ENCODE measurements around the gene SRSF9.

Gene SRSF9

GRCh38 chr12:120413901-120414695, 55.5 kb downstream of the SRSF9 start:
- no peak for DNase-seq (ENCODE audit: low read depth in 1 of 2, low spot score in 1 of 2)

GRCh38 chr12:120412421-120412820, 57.1 kb downstream of the SRSF9 start:
- no peak for DNase-seq (ENCODE audit: low read depth in 1 of 2, low spot score in 1 of 2)

Measured in activated CD4-positive, alpha-beta T cell treated with anti-CD3 and anti-CD28 coated beads, Interleukin-2, amount 50 U/mL, for 24 hours (primary cell).